Endothelial cell of umbilical vein (primary cell): ENCODE results near the gene SMURF1. TPM values are rescaled to one million over a fixed set of nuclear protein-coding genes. Genes with fewer than 3 reads are reported as not detected.

Experiments
- BruUV-seq: library from RNA; stranded (reverse); fragments of 400-500 nt; replicated peaks from 2 replicates; lab custom pipeline; 2021; lab: Mats Ljungman, UMichigan
- CTCF ChIA-PET: fragments of 300-600, 350-600 bp; sonication (Branson Sonifier 250); formaldehyde crosslinking; loops from one replicate; lab custom pipeline; 2021; ENCODE audit warnings: antibody characterized with exemption, inconsistent platforms; lab: Charles Lee
- POLR2A ChIA-PET: fragments of 300-600, 350-600 bp; sonication (Branson Sonifier 250); formaldehyde crosslinking; loops from one replicate; lab custom pipeline; 2021; ENCODE audit warnings: antibody characterized with exemption, inconsistent platforms; lab: Charles Lee
- DNase-seq: peaks from one replicate; pipeline ENCODE4 v3.0.0-alpha.2; 2011; ENCODE audit warnings: low read depth, low spot score
- FAIRE-seq: peaks from 2 replicates; lab custom pipeline; 2011; peaks lifted over from hg19 to GRCh38; lab: Jason Lieb, UNC
- H2AFZ ChIP-seq: 2 replicates; pipeline ENCODE4 v1.6.0; 2012; ENCODE audit warnings: low read depth, low read length, control low read depth, inconsistent platforms
- H3K27ac ChIP-seq: 2 replicates; pipeline ENCODE4 v1.5.1; 2011; ENCODE audit warnings: low read depth, mild to moderate bottlenecking, control low read depth, low read length, moderate library complexity; ENCODE audit not compliant: insufficient read depth
- H3K27me3 ChIP-seq, 2 experiments: 2 replicates each; pipeline versions ENCODE4 v1.6.0 to v1.6.1; 2011; ENCODE audit warnings: low read length in 2 of 2, mixed read lengths in 1 of 2; ENCODE audit not compliant: control insufficient read depth in 2 of 2, insufficient read depth in 2 of 2
- H3K36me3 ChIP-seq, 2 experiments: 2 replicates in 1 of 2; 3 replicates in 1 of 2; pipeline ENCODE4 v1.5.1; 2011; ENCODE audit warnings: low read length in 2 of 2, mild to moderate bottlenecking in 1 of 2, moderate library complexity in 1 of 2; ENCODE audit not compliant: control insufficient read depth in 2 of 2, insufficient read depth in 2 of 2; ENCODE audit errors: extremely low read depth in 1 of 2
- H3K4me1 ChIP-seq: 3 replicates; pipeline ENCODE4 v1.5.1; 2011; ENCODE audit warnings: mild to moderate bottlenecking, low read length; ENCODE audit not compliant: control insufficient read depth, insufficient read depth; ENCODE audit errors: extremely low read depth
- H3K4me2 ChIP-seq: 2 replicates; pipeline ENCODE4 v1.6.1; 2011; ENCODE audit warnings: low read length, control low read depth, mixed read lengths; ENCODE audit not compliant: insufficient read depth
- H3K4me3 ChIP-seq, 3 experiments: fragments of 200-600 bp in 1 of 3; sonication (generic), shearing (Covaris generic) in 1 of 3; replicated peaks in 1 of 3; 2 replicates each; pipeline ENCODE4 v1.5.1; 2011 to 2016; ENCODE audit warnings: control low read depth in 3 of 3, low read length in 3 of 3, mild to moderate bottlenecking in 2 of 3, inconsistent platforms in 1 of 3, low read depth in 1 of 3, moderate library complexity in 1 of 3; ENCODE audit not compliant: insufficient read depth in 1 of 3
- H3K79me2 ChIP-seq: 2 replicates; pipeline ENCODE4 v1.6.0; 2012; ENCODE audit warnings: low read length, inconsistent platforms; ENCODE audit not compliant: control insufficient read depth, insufficient read depth
- H3K9ac ChIP-seq: replicated peaks from 2 replicates; pipeline ENCODE3; 2011; ENCODE audit warnings: low read length, control low read depth; ENCODE audit not compliant: insufficient read depth; ENCODE audit errors: extremely low read depth
- H3K9me1 ChIP-seq: replicated peaks from 3 replicates; pipeline ENCODE4 v1.6.0; 2011; ENCODE audit warnings: mild to moderate bottlenecking, low read length; ENCODE audit not compliant: control insufficient read depth, insufficient read depth; ENCODE audit errors: extremely low read depth
- H3K9me3 ChIP-seq: replicated peaks from 2 replicates; pipeline ENCODE4 v1.5.1; 2012; ENCODE audit warnings: low read length, inconsistent platforms; ENCODE audit not compliant: control insufficient read depth, insufficient read depth
- H4K20me1 ChIP-seq: replicated peaks from 2 replicates; pipeline ENCODE3; 2011; ENCODE audit warnings: mild to moderate bottlenecking, low read length; ENCODE audit not compliant: control insufficient read depth, insufficient read depth; ENCODE audit errors: extremely low read depth
- EZH2 ChIP-seq: IDR thresholded peaks from 2 replicates; pipeline ENCODE4 v1.6.1; 2012; ENCODE audit warnings: borderline replicate concordance, low read depth, mild to moderate bottlenecking, moderate library complexity, low read length, inconsistent platforms; ENCODE audit not compliant: severe bottlenecking
- FOS ChIP-seq: IDR thresholded peaks from 2 replicates; pipeline ENCODE4 v1.6.1; 2011; ENCODE audit warnings: mild to moderate bottlenecking, low read length, moderate library complexity, borderline replicate concordance; ENCODE audit not compliant: insufficient read depth
- GATA2 ChIP-seq: IDR thresholded peaks from 2 replicates; pipeline ENCODE4 v1.7.0; 2011; ENCODE audit warnings: low read depth, mild to moderate bottlenecking, moderate library complexity, mixed read lengths, low read length; ENCODE audit not compliant: insufficient read length, insufficient read depth
- JUN ChIP-seq: IDR thresholded peaks from 2 replicates; pipeline ENCODE4 v1.6.1; 2011; ENCODE audit warnings: borderline replicate concordance, low read depth; ENCODE audit not compliant: insufficient read length, insufficient read depth
- MYC ChIP-seq: IDR thresholded peaks from one replicate; pipeline ENCODE4 v1.6.1; 2011; ENCODE audit warnings: mild to moderate bottlenecking, low read depth, low read length
- POLR2A ChIP-seq: IDR thresholded peaks from 2 replicates; pipeline ENCODE4 v1.6.1; 2012; ENCODE audit warnings: low read depth, mild to moderate bottlenecking, control low read depth, low read length
- POLR2AphosphoS5 ChIP-seq: IDR thresholded peaks from 2 replicates; pipeline ENCODE4 v1.6.1; 2012; ENCODE audit warnings: low read depth, mild to moderate bottlenecking, control low read depth, low read length, moderate library complexity; ENCODE audit not compliant: insufficient read depth
- dilution Hi-C: fragments of 300-500 bp; cut with MboI; formaldehyde crosslinking; loops from one replicate; pipeline ENCODE4 v1.15.0; 2019; ENCODE audit warnings: low sequenced_read_pairs; ENCODE audit not compliant: extremely low pct_ligation_motif_present
- intact Hi-C: fragments of 100-400 bp; cut with micrococcal nuclease; formaldehyde crosslinking; loops from one replicate; pipeline ENCODE4 v1.10.0; 2022
- polyA plus RNA-seq, 4 experiments: library from polyadenylated mRNA; depleted of rRNA in 3 of 4; stranded (reverse) in 3 of 4; unstranded in 1 of 4; fragments of >200 nt; gene quantifications; 2 replicates each; pipeline versions ENCODE4 v1.2.1 to v1.2.3, GENCODE V29; 2011 to 2012; ENCODE audit warnings: missing spikeins in 1 of 4
- total RNA-seq: library from RNA; stranded (reverse); gene quantifications from 2 replicates; pipeline ENCODE4 v1.2.3, GENCODE V29; 2021
- TF ChIP-seq, protein P1 (sequence below): IDR thresholded peaks from 2 replicates; pipeline ENCODE4 v1.6.1; 2011; ENCODE audit not compliant: insufficient read depth, insufficient read length
- TF ChIP-seq, protein P2 (sequence below), 2 donors: IDR thresholded peaks; 1 replicate in 1 of 2; 2 replicates in 1 of 2; pipeline ENCODE4 v1.5.1; 2011; ENCODE audit warnings: low read length in 2 of 2, mild to moderate bottlenecking in 2 of 2, moderate library complexity in 2 of 2, control low read depth in 1 of 2, inconsistent platforms in 1 of 2, low read depth in 1 of 2; ENCODE audit not compliant: insufficient read depth in 1 of 2; ENCODE audit errors: extremely low read depth in 1 of 2

Gene SMURF1
- total and polyA plus RNA-seq, 2 donors (not counting 3 experiments of a cell fraction or from before 2014, with no cell fraction given) = 11.5 to 22.8 TPM

DNA sequence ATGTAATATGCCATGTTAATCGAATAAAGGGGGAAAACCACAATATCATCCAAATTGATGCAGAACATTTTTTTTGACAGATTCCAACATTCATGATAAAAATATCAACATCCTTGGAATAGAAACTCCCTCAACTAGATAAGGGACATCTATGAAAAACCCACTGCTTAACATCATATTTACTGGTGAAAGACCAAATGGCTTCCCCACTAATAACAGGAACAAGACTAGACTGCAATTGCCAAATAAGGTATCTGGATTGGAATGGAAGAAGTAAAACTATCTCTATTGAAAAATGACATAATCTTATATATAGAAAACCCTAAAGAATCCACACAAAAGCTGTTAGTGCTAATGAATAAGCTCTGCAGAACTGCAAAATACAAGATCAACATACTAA lies 27.8 kb downstream of the SMURF1 start:
- Histone ChIP-seq H3K79me2 (peaks cover 86% of the 10 kb centered on the region), H3K4me2 (no peak overlapping the region), H2AFZ (no peak overlapping the region), H3K4me1 (peaks cover 5% of the 10 kb centered on the region), H3K9me3 (no peaks in the 10 kb centered on the region), H3K9ac (no peak overlapping the region), H3K9me1 (no peaks in the 10 kb centered on the region), H3K27ac (no peak overlapping the region), H3K27me3 (no peaks in the 10 kb centered on the region), H3K36me3 (peaks cover 0 to 2% of the 10 kb centered on the region in 2 experiments), H4K20me1 (peaks cover 8% of the 10 kb centered on the region), H3K4me3 (no peak overlapping the region)
- intact Hi-C loops = no loop called here
- TF ChIP-seq FOS = no peak
- TF ChIP-seq, protein P1, sequence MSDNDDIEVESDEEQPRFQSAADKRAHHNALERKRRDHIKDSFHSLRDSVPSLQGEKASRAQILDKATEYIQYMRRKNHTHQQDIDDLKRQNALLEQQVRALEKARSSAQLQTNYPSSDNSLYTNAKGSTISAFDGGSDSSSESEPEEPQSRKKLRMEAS = no peak
- no peak for TF ChIP-seq MYC
- TF ChIP-seq, protein P2, sequence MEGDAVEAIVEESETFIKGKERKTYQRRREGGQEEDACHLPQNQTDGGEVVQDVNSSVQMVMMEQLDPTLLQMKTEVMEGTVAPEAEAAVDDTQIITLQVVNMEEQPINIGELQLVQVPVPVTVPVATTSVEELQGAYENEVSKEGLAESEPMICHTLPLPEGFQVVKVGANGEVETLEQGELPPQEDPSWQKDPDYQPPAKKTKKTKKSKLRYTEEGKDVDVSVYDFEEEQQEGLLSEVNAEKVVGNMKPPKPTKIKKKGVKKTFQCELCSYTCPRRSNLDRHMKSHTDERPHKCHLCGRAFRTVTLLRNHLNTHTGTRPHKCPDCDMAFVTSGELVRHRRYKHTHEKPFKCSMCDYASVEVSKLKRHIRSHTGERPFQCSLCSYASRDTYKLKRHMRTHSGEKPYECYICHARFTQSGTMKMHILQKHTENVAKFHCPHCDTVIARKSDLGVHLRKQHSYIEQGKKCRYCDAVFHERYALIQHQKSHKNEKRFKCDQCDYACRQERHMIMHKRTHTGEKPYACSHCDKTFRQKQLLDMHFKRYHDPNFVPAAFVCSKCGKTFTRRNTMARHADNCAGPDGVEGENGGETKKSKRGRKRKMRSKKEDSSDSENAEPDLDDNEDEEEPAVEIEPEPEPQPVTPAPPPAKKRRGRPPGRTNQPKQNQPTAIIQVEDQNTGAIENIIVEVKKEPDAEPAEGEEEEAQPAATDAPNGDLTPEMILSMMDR (IDR thresholded peaks at IDR 0.05; ENCODE audit: extremely low read depth in 1 of 2, insufficient read depth in 1 of 2, low read depth in 1 of 2, low read length in 2 of 2) = no peak
- no peak for TF ChIP-seq JUN
- no peak for TF ChIP-seq POLR2AphosphoS5
- TF ChIP-seq GATA2 = no peak
- TF ChIP-seq POLR2A = no peak
- TF ChIP-seq EZH2 = no peak
- dilution Hi-C loops = no loop called here
- no peak for DNase-seq
- BruUV-seq = no TSS peak
- ChIA-PET CTCF (no interaction called here), POLR2A (no interaction called here)
- no peak for FAIRE-seq
